Liver (tissue), 9 donors: Measurements from ENCODE around the gene DPP9. TPM values are rescaled to one million over a fixed set of nuclear protein-coding genes. Genes with fewer than 3 reads are reported as not detected.
A peak's percentile ranks its signal among the peaks of the same experiment; 100 is the strongest.

Experiments
- DNase-seq: peaks from one replicate; pipeline ENCODE4 v3.0.0-alpha.2; 2017; ENCODE audit warnings: low spot score
- H3K27ac ChIP-seq, 2 donors: one replicate each; pipeline ENCODE4 v1.7.0; 2013; ENCODE audit warnings: inconsistent platforms in 2 of 2, low read length in 2 of 2, control low read depth in 1 of 2, low read depth in 1 of 2, mild to moderate bottlenecking in 1 of 2
- H3K27me3 ChIP-seq, 4 donors: one replicate each; pipeline versions ENCODE4 v1.6.1 to v1.7.0; 2013; ENCODE audit warnings: low read length in 3 of 4, inconsistent platforms in 1 of 4, mild to moderate bottlenecking in 1 of 4, moderate library complexity in 1 of 4; ENCODE audit not compliant: control insufficient read depth in 4 of 4, insufficient read depth in 4 of 4
- H3K36me3 ChIP-seq, 4 donors: one replicate each; pipeline versions ENCODE4 v1.6.1 to v1.7.0; 2013; ENCODE audit warnings: low read length in 3 of 4, mild to moderate bottlenecking in 3 of 4, low read depth in 1 of 4, moderate library complexity in 1 of 4; ENCODE audit not compliant: control insufficient read depth in 4 of 4, insufficient read depth in 3 of 4
- H3K4me1 ChIP-seq, 4 donors: one replicate each; pipeline versions ENCODE4 v1.6.1 to v1.7.0; 2013; ENCODE audit warnings: low read length in 3 of 4, mild to moderate bottlenecking in 3 of 4, moderate library complexity in 1 of 4; ENCODE audit not compliant: control insufficient read depth in 4 of 4, insufficient read depth in 4 of 4
- H3K4me3 ChIP-seq, 3 donors: one replicate each; pipeline versions ENCODE4 v1.6.1 to v1.7.0; 2013; ENCODE audit warnings: low read length in 3 of 3, control low read depth in 1 of 3, low read depth in 1 of 3, mild to moderate bottlenecking in 1 of 3
- H3K9ac ChIP-seq, 2 donors: one replicate each; pipeline ENCODE4 v1.7.0; 2013; ENCODE audit warnings: low read length in 2 of 2, mild to moderate bottlenecking in 2 of 2, moderate library complexity in 2 of 2, control low read depth in 1 of 2, low read depth in 1 of 2
- H3K9me3 ChIP-seq, 4 donors: one replicate each; pipeline versions ENCODE4 v1.6.1 to v1.7.0; 2013; ENCODE audit warnings: low read length in 3 of 4; ENCODE audit not compliant: control insufficient read depth in 4 of 4
- EGR1 ChIP-seq, 2 donors: IDR thresholded peaks; 2 replicates each; pipeline ENCODE4 v1.6.1; 2016 to 2018; ENCODE audit warnings: antibody characterized with exemption in 2 of 2, low read depth in 2 of 2
- FOXA1 ChIP-seq: IDR thresholded peaks from 2 replicates; pipeline ENCODE4 v1.6.1; 2016; ENCODE audit warnings: antibody characterized with exemption
- FOXA2 ChIP-seq: IDR thresholded peaks from 2 replicates; pipeline ENCODE4 v1.6.1; 2016; ENCODE audit warnings: antibody characterized with exemption
- GABPA ChIP-seq, 2 donors: IDR thresholded peaks in 1 of 2; conservative IDR thresholded peaks in 1 of 2; 2 replicates each; pipeline ENCODE4 v1.6.1; 2016; ENCODE audit warnings: antibody characterized with exemption in 2 of 2, mild to moderate bottlenecking in 1 of 2, moderate library complexity in 1 of 2
- HNF4A ChIP-seq, 2 donors: conservative IDR thresholded peaks; 2 replicates each; pipeline ENCODE4 v1.6.1; 2016; ENCODE audit warnings: antibody characterized with exemption in 2 of 2, mild to moderate bottlenecking in 2 of 2
- HNF4G ChIP-seq: IDR thresholded peaks from 2 replicates; pipeline ENCODE4 v1.6.1; 2016; ENCODE audit warnings: antibody characterized with exemption
- JUND ChIP-seq, 2 donors: IDR thresholded peaks; 2 replicates each; pipeline ENCODE4 v1.6.1; 2016; ENCODE audit warnings: antibody characterized with exemption in 2 of 2
- NR2F2 ChIP-seq: IDR thresholded peaks from 2 replicates; pipeline ENCODE4 v1.6.1; 2016; ENCODE audit warnings: antibody characterized with exemption
- RAD21 ChIP-seq, 2 donors: IDR thresholded peaks; 2 replicates each; pipeline ENCODE4 v1.6.1; 2016; ENCODE audit warnings: antibody characterized with exemption in 2 of 2, mild to moderate bottlenecking in 2 of 2
- RXRA ChIP-seq, 2 donors: IDR thresholded peaks; 2 replicates each; pipeline ENCODE4 v1.6.1; 2017 to 2018; ENCODE audit warnings: antibody characterized with exemption in 2 of 2, mild to moderate bottlenecking in 1 of 2
- SP1 ChIP-seq: IDR thresholded peaks from 2 replicates; pipeline ENCODE4 v1.6.1; 2018; ENCODE audit warnings: antibody characterized with exemption, mild to moderate bottlenecking
- TAF1 ChIP-seq: conservative IDR thresholded peaks from 2 replicates; pipeline ENCODE4 v1.6.1; 2016; ENCODE audit warnings: antibody characterized with exemption, mild to moderate bottlenecking
- YY1 ChIP-seq: IDR thresholded peaks from 2 replicates; pipeline ENCODE4 v1.6.1; 2016; ENCODE audit warnings: antibody characterized with exemption, mild to moderate bottlenecking
- WGBS: extraction: QIAGEN DNeasy Blood & Tissue Kit; methylation state at CpG from one replicate; pipeline ENCODE4 v1.1.7; 2013; 5-methylcytosine and 5-hydroxymethylcytosine counted together
- polyA plus RNA-seq, 2 donors: library from polyadenylated mRNA; stranded (reverse) in 1 of 2; unstranded in 1 of 2; fragments of 200-250 nt in 1 of 2; fragments of >200 nt in 1 of 2; fragmentation: Nextera tagmentation in 1 of 2; extraction: Ambion mirVana in 1 of 2; gene quantifications; one replicate each; pipeline versions ENCODE4 v1.2.1 to v1.2.3, GENCODE V29; 2013 to 2015
- total RNA-seq, 2 donors: library from RNA; depleted of rRNA; stranded (reverse); fragments of >200 nt; gene quantifications; one replicate each; pipeline ENCODE4 v1.2.3, GENCODE V29; 2014
- TF ChIP-seq, protein P1 (sequence below): IDR thresholded peaks from 2 replicates; pipeline ENCODE4 v1.6.1; 2016; ENCODE audit warnings: antibody characterized with exemption, mild to moderate bottlenecking
- TF ChIP-seq, protein P2 (sequence below): IDR thresholded peaks from 2 replicates; pipeline ENCODE4 v1.6.1; 2016; ENCODE audit warnings: antibody characterized with exemption
- TF ChIP-seq, protein P3 (sequence below): IDR thresholded peaks from 2 replicates; pipeline ENCODE4 v1.6.1; 2016; ENCODE audit warnings: antibody characterized with exemption
- TF ChIP-seq, protein P4 (sequence below): IDR thresholded peaks from 2 replicates; pipeline ENCODE4 v1.6.1; 2016; ENCODE audit warnings: antibody characterized with exemption
- TF ChIP-seq, protein P5 (sequence below): fragments of 150-350 bp; IDR thresholded peaks from 2 replicates; pipeline ENCODE4 v1.5.1; 2017; ENCODE audit warnings: improper control_type of control experiment, low read depth, low read length; ENCODE audit not compliant: missing input control
- donor health status: healthy.
- donor health status: healthy.
- donor health status: healthy.
- donor health status: healthy.
- donor health status: healthy.

Gene DPP9
- total and polyA plus RNA-seq, 4 donors: 20.5 to 74.5 (median 40.3) TPM

DNA sequence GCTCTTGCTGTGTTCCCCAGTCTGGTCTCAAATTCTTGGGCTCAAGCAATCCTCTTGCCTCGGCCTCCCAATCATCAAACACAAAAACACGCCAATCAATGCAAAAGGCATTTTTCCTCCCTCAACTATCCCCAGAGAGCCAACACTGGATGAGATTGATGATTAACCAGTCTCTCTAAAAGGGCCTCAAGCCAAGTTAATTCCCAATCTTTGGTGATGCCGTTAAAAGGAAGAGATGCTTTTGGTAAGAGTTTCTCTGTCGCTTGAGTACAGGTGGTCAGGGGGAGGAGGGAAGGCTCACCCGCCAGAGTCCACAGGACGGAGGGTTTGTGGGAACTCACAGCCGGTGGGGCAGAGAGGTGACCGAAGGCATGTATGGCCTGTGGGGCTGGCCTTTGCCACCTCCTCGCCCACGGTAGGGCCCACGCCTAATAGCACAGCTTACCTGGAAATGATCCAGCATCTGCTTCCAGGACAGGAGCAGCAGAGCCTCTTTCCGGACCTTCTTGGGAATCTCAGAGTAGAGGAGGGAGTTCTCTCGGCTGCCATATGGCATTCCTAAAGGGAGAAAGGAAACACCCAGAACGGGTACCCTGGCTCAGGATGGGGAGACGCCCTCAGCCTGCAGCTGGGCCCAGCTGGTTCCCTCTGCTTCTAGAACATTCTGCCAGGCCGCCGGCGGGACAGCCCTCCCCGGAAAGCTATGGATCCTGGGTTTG is 18.1 kb downstream of the DPP9 start:
- Histone ChIP-seq H3K4me1 (peaks cover 24 to 56% (median 47%) of the 10 kb centered on the region in 4 donors), H3K9me3 (no peaks in the 10 kb centered on the region), H3K9ac (peak overlapping the region in 1 of 2 donors; percentile 10), H3K4me3 (no peak overlapping the region), H3K36me3 (peaks cover 10 to 29% (median 20%) of the 10 kb centered on the region in 4 donors), H3K27me3 (no peaks in the 10 kb centered on the region), H3K27ac (peak overlapping the region; percentile 73 to 80)
- peak in 1 of 2 donors; percentile 33 for TF ChIP-seq EGR1 (IDR thresholded peaks at IDR 0.05; ENCODE audit: low read depth in 2 of 2)
- peak; percentile 43 for TF ChIP-seq SP1
- TF ChIP-seq YY1: no peak
- TF ChIP-seq, protein P1, sequence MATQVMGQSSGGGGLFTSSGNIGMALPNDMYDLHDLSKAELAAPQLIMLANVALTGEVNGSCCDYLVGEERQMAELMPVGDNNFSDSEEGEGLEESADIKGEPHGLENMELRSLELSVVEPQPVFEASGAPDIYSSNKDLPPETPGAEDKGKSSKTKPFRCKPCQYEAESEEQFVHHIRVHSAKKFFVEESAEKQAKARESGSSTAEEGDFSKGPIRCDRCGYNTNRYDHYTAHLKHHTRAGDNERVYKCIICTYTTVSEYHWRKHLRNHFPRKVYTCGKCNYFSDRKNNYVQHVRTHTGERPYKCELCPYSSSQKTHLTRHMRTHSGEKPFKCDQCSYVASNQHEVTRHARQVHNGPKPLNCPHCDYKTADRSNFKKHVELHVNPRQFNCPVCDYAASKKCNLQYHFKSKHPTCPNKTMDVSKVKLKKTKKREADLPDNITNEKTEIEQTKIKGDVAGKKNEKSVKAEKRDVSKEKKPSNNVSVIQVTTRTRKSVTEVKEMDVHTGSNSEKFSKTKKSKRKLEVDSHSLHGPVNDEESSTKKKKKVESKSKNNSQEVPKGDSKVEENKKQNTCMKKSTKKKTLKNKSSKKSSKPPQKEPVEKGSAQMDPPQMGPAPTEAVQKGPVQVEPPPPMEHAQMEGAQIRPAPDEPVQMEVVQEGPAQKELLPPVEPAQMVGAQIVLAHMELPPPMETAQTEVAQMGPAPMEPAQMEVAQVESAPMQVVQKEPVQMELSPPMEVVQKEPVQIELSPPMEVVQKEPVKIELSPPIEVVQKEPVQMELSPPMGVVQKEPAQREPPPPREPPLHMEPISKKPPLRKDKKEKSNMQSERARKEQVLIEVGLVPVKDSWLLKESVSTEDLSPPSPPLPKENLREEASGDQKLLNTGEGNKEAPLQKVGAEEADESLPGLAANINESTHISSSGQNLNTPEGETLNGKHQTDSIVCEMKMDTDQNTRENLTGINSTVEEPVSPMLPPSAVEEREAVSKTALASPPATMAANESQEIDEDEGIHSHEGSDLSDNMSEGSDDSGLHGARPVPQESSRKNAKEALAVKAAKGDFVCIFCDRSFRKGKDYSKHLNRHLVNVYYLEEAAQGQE: peak; percentile 54
- peak in 1 of 2 donors; percentile 13 for TF ChIP-seq JUND (IDR thresholded peaks at IDR 0.05)
- TF ChIP-seq FOXA2: no peak
- TF ChIP-seq, protein P2, sequence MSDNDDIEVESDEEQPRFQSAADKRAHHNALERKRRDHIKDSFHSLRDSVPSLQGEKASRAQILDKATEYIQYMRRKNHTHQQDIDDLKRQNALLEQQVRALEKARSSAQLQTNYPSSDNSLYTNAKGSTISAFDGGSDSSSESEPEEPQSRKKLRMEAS: peak; percentile 54
- no peak for TF ChIP-seq HNF4G
- TF ChIP-seq NR2F2: no peak
- no peak for TF ChIP-seq TAF1
- TF ChIP-seq HNF4A (conservative IDR thresholded peaks at IDR 0.05): peak in 1 of 2 donors; percentile 67
- peak; percentile 11 to 81 for TF ChIP-seq RXRA (IDR thresholded peaks at IDR 0.05)
- no peak for DNase-seq
- 36% methylated on average over 19 of the region's 19 CpGs for WGBS

DNA sequence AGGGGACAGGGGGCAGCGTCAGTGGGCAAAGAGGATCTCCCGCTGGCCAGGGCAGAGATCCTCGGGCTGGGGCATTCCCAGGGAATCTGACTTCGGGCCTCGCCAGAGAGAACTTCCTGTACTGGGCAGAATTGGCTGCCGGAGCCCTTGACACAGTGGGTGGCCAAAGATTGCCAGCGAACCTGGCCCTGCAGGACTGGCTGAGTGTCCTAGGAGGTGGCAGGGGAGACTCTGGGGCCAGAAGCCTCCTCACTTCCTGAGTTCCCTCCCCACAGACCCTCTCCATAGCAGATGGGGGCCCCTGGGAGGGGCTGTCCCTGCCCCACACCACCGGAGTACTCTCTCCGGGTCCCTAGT is 19.3 kb downstream of the DPP9 start:
- peaks cover 15 to 43% (median 38%) of the 10 kb centered on the region in 4 donors for H3K4me1 ChIP-seq
- no peak for TF ChIP-seq EGR1 (IDR thresholded peaks at IDR 0.05; ENCODE audit: low read depth in 2 of 2)
- TF ChIP-seq RAD21 (IDR thresholded peaks at IDR 0.05): no peak
- TF ChIP-seq, protein P2: no peak
- TF ChIP-seq TAF1: no peak
- TF ChIP-seq, protein P3, sequence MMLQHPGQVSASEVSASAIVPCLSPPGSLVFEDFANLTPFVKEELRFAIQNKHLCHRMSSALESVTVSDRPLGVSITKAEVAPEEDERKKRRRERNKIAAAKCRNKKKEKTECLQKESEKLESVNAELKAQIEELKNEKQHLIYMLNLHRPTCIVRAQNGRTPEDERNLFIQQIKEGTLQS: no peak
- TF ChIP-seq SP1: no peak
- TF ChIP-seq JUND (IDR thresholded peaks at IDR 0.05): no peak
- TF ChIP-seq, protein P1: no peak
- no peak for TF ChIP-seq GABPA (IDR thresholded peaks at IDR 0.05 in 1 of 2, conservative IDR thresholded peaks at IDR 0.05 in 1 of 2)
- TF ChIP-seq RXRA (IDR thresholded peaks at IDR 0.05): no peak
- TF ChIP-seq, protein P4, sequence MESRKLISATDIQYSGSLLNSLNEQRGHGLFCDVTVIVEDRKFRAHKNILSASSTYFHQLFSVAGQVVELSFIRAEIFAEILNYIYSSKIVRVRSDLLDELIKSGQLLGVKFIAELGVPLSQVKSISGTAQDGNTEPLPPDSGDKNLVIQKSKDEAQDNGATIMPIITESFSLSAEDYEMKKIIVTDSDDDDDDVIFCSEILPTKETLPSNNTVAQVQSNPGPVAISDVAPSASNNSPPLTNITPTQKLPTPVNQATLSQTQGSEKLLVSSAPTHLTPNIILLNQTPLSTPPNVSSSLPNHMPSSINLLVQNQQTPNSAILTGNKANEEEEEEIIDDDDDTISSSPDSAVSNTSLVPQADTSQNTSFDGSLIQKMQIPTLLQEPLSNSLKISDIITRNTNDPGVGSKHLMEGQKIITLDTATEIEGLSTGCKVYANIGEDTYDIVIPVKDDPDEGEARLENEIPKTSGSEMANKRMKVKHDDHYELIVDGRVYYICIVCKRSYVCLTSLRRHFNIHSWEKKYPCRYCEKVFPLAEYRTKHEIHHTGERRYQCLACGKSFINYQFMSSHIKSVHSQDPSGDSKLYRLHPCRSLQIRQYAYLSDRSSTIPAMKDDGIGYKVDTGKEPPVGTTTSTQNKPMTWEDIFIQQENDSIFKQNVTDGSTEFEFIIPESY: no peak
- no peak for TF ChIP-seq FOXA2
- TF ChIP-seq, protein P5, sequence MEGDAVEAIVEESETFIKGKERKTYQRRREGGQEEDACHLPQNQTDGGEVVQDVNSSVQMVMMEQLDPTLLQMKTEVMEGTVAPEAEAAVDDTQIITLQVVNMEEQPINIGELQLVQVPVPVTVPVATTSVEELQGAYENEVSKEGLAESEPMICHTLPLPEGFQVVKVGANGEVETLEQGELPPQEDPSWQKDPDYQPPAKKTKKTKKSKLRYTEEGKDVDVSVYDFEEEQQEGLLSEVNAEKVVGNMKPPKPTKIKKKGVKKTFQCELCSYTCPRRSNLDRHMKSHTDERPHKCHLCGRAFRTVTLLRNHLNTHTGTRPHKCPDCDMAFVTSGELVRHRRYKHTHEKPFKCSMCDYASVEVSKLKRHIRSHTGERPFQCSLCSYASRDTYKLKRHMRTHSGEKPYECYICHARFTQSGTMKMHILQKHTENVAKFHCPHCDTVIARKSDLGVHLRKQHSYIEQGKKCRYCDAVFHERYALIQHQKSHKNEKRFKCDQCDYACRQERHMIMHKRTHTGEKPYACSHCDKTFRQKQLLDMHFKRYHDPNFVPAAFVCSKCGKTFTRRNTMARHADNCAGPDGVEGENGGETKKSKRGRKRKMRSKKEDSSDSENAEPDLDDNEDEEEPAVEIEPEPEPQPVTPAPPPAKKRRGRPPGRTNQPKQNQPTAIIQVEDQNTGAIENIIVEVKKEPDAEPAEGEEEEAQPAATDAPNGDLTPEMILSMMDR: no peak
- TF ChIP-seq HNF4A (conservative IDR thresholded peaks at IDR 0.05): no peak
- no peak for TF ChIP-seq NR2F2
- no peak for TF ChIP-seq FOXA1
- TF ChIP-seq HNF4G: no peak
- no peak for DNase-seq
- no peaks in the 10 kb centered on the region for H3K9me3 ChIP-seq
- H3K36me3 ChIP-seq: peaks cover 19 to 42% (median 32%) of the 10 kb centered on the region in 4 donors
- WGBS: 74% methylated on average over 9 of the region's 9 CpGs
- no peak overlapping the region for H3K9ac ChIP-seq
- no peak overlapping the region for H3K4me3 ChIP-seq
- H3K27ac ChIP-seq: peak overlapping the region; percentile 73 to 80
- no peaks in the 10 kb centered on the region for H3K27me3 ChIP-seq
